GM21737 (cell line): Measurements from ENCODE around the gene SPATA7.

Experiments used
- ATAC-seq: cut with Tn5 transposase; IDR thresholded peaks from one replicate; pipeline ENCODE4 v1.9.1; 2021; ENCODE audit warnings: mild to moderate bottlenecking, moderate library complexity; ENCODE audit not compliant: unreplicated experiment

Gene SPATA7

GRCh38 chr14:88479574-88479987 lies 94.1 kb downstream of the SPATA7 start:
- ATAC-seq = no peak

- no peak for ATAC-seq
Measured at GRCh38 chr14:88481059-88481458, 95.6 kb downstream of the SPATA7 start.

- no peak for ATAC-seq
Measured at GRCh38 chr14:88481794-88482193, 96.3 kb downstream of the SPATA7 start.

GRCh38 chr14:88482524-88482923 lies 97.1 kb downstream of the SPATA7 start:
- no peak for ATAC-seq
